GM23338 (cell line): ENCODE results near the gene SMIM13.
"Not testable (repeated sequence)": the region's sequence is repeated elsewhere in the genome, so short reads cannot be mapped to it uniquely, and the experiment has no call there.

Experiments
- CTCF ChIP-seq, 2 experiments: fragments of 200-600 bp in 1 of 2; sonication (generic) in 1 of 2; conservative IDR thresholded peaks; 2 replicates each; pipeline versions ENCODE4 v1.5.1 to v1.6.1; 2016 to 2017; ENCODE audit warnings: antibody characterized with exemption in 2 of 2, low read depth in 2 of 2, mild to moderate bottlenecking in 2 of 2, moderate library complexity in 1 of 2
- ETS1 ChIP-seq: IDR thresholded peaks from 2 replicates; pipeline ENCODE4 v1.6.1; 2016; ENCODE audit warnings: antibody characterized with exemption
- EZH2 ChIP-seq: fragments of 200-600 bp; sonication (generic); IDR thresholded peaks from one replicate; pipeline ENCODE4 v1.8.0; 2017; ENCODE audit warnings: antibody characterized with exemption, mild to moderate bottlenecking, low read depth; ENCODE audit not compliant: unreplicated experiment
- EZH2phosphoT487 ChIP-seq: fragments of 200-600 bp; sonication (generic); IDR thresholded peaks from one replicate; pipeline ENCODE4 v1.8.1; 2018; ENCODE audit warnings: antibody characterized with exemption; ENCODE audit not compliant: unreplicated experiment
- JUNB ChIP-seq: IDR thresholded peaks from one replicate; pipeline ENCODE4 v1.6.1; 2016; ENCODE audit warnings: antibody characterized with exemption; ENCODE audit not compliant: unreplicated experiment
- POLR2AphosphoS5 ChIP-seq: IDR thresholded peaks from 2 replicates; pipeline ENCODE4 v1.6.1; 2016; ENCODE audit warnings: antibody characterized with exemption, low read depth
- REST ChIP-seq: IDR thresholded peaks from one replicate; pipeline ENCODE4 v1.6.1; 2018; ENCODE audit warnings: antibody characterized with exemption; ENCODE audit not compliant: unreplicated experiment

GRCh38 chr6:11115808-11116536 is 22.3 kb downstream of the SMIM13 start:
- TF ChIP-seq REST; CTCF (conservative IDR thresholded peaks at IDR 0.05; ENCODE audit: low read depth in 2 of 2); EZH2; POLR2AphosphoS5; ETS1; EZH2phosphoT487; JUNB: not testable (repeated sequence)
